ENCODE results near the gene SF3B3. TPM values are rescaled to one million over a fixed set of nuclear protein-coding genes. Genes with fewer than 3 reads are reported as not detected.
"Not testable (repeated sequence)": the region's sequence is repeated elsewhere in the genome, so short reads cannot be mapped to it uniquely, and the experiment has no call there.

The SF3B3 gene
- polyA plus RNA-seq, 1 donor (not counting 4 experiments of a cell fraction or from before 2014, with no cell fraction given): 142 TPM

DNA sequence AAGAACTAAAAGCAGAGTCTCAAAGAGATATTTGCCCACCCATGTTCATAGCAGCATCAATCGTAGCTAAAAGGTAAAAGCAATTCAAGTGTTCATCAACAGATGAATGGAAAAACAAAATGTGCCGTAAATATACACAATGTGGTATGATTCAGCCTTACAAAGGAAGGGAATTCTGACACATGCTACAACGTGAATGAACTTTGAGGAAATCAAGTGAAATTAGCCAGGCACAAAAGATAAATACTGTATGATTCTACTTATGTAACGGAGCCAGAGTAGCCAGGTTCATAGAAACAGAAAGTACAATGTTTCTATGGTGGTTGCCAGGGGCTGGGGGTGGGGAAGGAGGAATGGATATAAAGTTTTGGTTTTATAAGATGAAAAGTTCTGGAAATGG lies 64.9 kb downstream of the SF3B3 start:
- peak overlapping the region; percentile 61 for H3K4me2 ChIP-seq (ENCODE audit: control insufficient read depth, extremely low read depth, insufficient read depth, low read depth, low read length)
- peaks cover 21% of the 10 kb centered on the region for H3K4me1 ChIP-seq (ENCODE audit: control insufficient read depth, extremely low read depth, insufficient read depth, low read length)
- DNase-seq (ENCODE audit: low read depth, low spot score): no peak
- no peaks in the 10 kb centered on the region for H4K20me1 ChIP-seq (ENCODE audit: control insufficient read depth, extremely low read depth, insufficient read depth, low read length)
- peak overlapping the region; percentile 12 for H3K27ac ChIP-seq (ENCODE audit: control insufficient read depth, insufficient read depth, low read length)
- H2AFZ ChIP-seq (ENCODE audit: control insufficient read depth, low read length): peak overlapping the region; percentile 8
- FAIRE-seq: peak; percentile 63
- dilution Hi-C loops (cut with MboI; ENCODE audit: extremely low pct_ligation_motif_present, low sequenced_read_pairs): no loop called here
- no peaks in the 10 kb centered on the region for H3K9me3 ChIP-seq (ENCODE audit: control insufficient read depth, low read depth, low read length)
- H3K27me3 ChIP-seq (ENCODE audit: control insufficient read depth, extremely low read depth, insufficient read depth, low read length): no peaks in the 10 kb centered on the region
- H3K9me1 ChIP-seq (ENCODE audit: control insufficient read depth, extremely low read depth, insufficient read depth, low read length): peaks cover 2% of the 10 kb centered on the region
- H3K4me3 ChIP-seq (ENCODE audit: control insufficient read depth in 2 of 3, extremely low read depth in 1 of 3, insufficient read depth in 2 of 3, low read depth in 1 of 3, low read length in 3 of 3): peak overlapping the region in 1 of 3 experiments; percentile 38
- peak overlapping the region; percentile 15 for H3K9ac ChIP-seq (ENCODE audit: control insufficient read depth, extremely low read depth, insufficient read depth, low read length)
- no peaks in the 10 kb centered on the region for H3K79me2 ChIP-seq (ENCODE audit: control insufficient read depth, insufficient read depth, low read length)
- TF ChIP-seq CTCF (optimal IDR thresholded peaks at IDR 0.05 in 1 of 3, IDR thresholded peaks at IDR 0.05 in 1 of 3, conservative IDR thresholded peaks at IDR 0.05 in 1 of 3; ENCODE audit: extremely low read depth in 1 of 3, insufficient read depth in 2 of 3, low read length in 3 of 3) (no peak), EZH2 (IDR thresholded peaks at IDR 0.05; ENCODE audit: low read length) (no peak)
- H3K36me3 ChIP-seq (ENCODE audit: control insufficient read depth in 2 of 2, extremely low read depth in 1 of 2, insufficient read depth in 2 of 2, low read length in 2 of 2): no peaks in the 10 kb centered on the region

GRCh38 chr16:70589416-70589815 lies 65.8 kb downstream of the SF3B3 start:
- H3K4me3 ChIP-seq (ENCODE audit: control insufficient read depth in 2 of 3, extremely low read depth in 1 of 3, insufficient read depth in 2 of 3, low read depth in 1 of 3, low read length in 3 of 3); H3K27ac ChIP-seq (ENCODE audit: control insufficient read depth, insufficient read depth, low read length); H3K27me3 ChIP-seq (ENCODE audit: control insufficient read depth, extremely low read depth, insufficient read depth, low read length); H2AFZ ChIP-seq (ENCODE audit: control insufficient read depth, low read length); H3K9ac ChIP-seq (ENCODE audit: control insufficient read depth, extremely low read depth, insufficient read depth, low read length); H3K9me1 ChIP-seq (ENCODE audit: control insufficient read depth, extremely low read depth, insufficient read depth, low read length); dilution Hi-C loops (cut with MboI; ENCODE audit: extremely low pct_ligation_motif_present, low sequenced_read_pairs); H4K20me1 ChIP-seq (ENCODE audit: control insufficient read depth, extremely low read depth, insufficient read depth, low read length); H3K79me2 ChIP-seq (ENCODE audit: control insufficient read depth, insufficient read depth, low read length); DNase-seq (ENCODE audit: low read depth, low spot score); H3K9me3 ChIP-seq (ENCODE audit: control insufficient read depth, low read depth, low read length); H3K36me3 ChIP-seq (ENCODE audit: control insufficient read depth in 2 of 2, extremely low read depth in 1 of 2, insufficient read depth in 2 of 2, low read length in 2 of 2); FAIRE-seq: not testable (repeated sequence)
- H3K4me2 ChIP-seq (ENCODE audit: control insufficient read depth, extremely low read depth, insufficient read depth, low read depth, low read length): peak overlapping the region; percentile 74
- H3K4me1 ChIP-seq (ENCODE audit: control insufficient read depth, extremely low read depth, insufficient read depth, low read length): peaks cover 18% of the 10 kb centered on the region

- no peaks in the 10 kb centered on the region for H3K9me3 ChIP-seq (ENCODE audit: control insufficient read depth, low read depth, low read length)
- H3K4me3 ChIP-seq (ENCODE audit: control insufficient read depth in 2 of 3, extremely low read depth in 1 of 3, insufficient read depth in 2 of 3, low read depth in 1 of 3, low read length in 3 of 3): peak overlapping the region in 1 of 3 experiments; percentile 27
- no peak for DNase-seq (ENCODE audit: low read depth, low spot score)
- H3K27me3 ChIP-seq (ENCODE audit: control insufficient read depth, extremely low read depth, insufficient read depth, low read length): no peaks in the 10 kb centered on the region
- peak overlapping the region; percentile 84 for H2AFZ ChIP-seq (ENCODE audit: control insufficient read depth, low read length)
- H3K4me2 ChIP-seq (ENCODE audit: control insufficient read depth, extremely low read depth, insufficient read depth, low read depth, low read length): peak overlapping the region; percentile 74
- H4K20me1 ChIP-seq (ENCODE audit: control insufficient read depth, extremely low read depth, insufficient read depth, low read length): no peaks in the 10 kb centered on the region
- no peaks in the 10 kb centered on the region for H3K36me3 ChIP-seq (ENCODE audit: control insufficient read depth in 2 of 2, extremely low read depth in 1 of 2, insufficient read depth in 2 of 2, low read length in 2 of 2)
- H3K27ac ChIP-seq (ENCODE audit: control insufficient read depth, insufficient read depth, low read length): no peak overlapping the region
- TF ChIP-seq CTCF (optimal IDR thresholded peaks at IDR 0.05 in 1 of 3, IDR thresholded peaks at IDR 0.05 in 1 of 3, conservative IDR thresholded peaks at IDR 0.05 in 1 of 3; ENCODE audit: extremely low read depth in 1 of 3, insufficient read depth in 2 of 3, low read length in 3 of 3) (no peak), EZH2 (IDR thresholded peaks at IDR 0.05; ENCODE audit: low read length) (no peak)
- peaks cover 2% of the 10 kb centered on the region for H3K9me1 ChIP-seq (ENCODE audit: control insufficient read depth, extremely low read depth, insufficient read depth, low read length)
- H3K4me1 ChIP-seq (ENCODE audit: control insufficient read depth, extremely low read depth, insufficient read depth, low read length): peaks cover 16% of the 10 kb centered on the region
- H3K9ac ChIP-seq (ENCODE audit: control insufficient read depth, extremely low read depth, insufficient read depth, low read length): peak overlapping the region; percentile 34
- dilution Hi-C loops (cut with MboI; ENCODE audit: extremely low pct_ligation_motif_present, low sequenced_read_pairs): no loop called here
- FAIRE-seq: peak; percentile 23
- H3K79me2 ChIP-seq (ENCODE audit: control insufficient read depth, insufficient read depth, low read length): no peaks in the 10 kb centered on the region
Observed at GRCh38 chr16:70589998-70590471, 66.4 kb downstream of the SF3B3 start.
